GM10266 (cell line): Measurements from ENCODE around the gene FRRS1.

Experiments used
- DNase-seq: peaks from one replicate; pipeline ENCODE4 v3.0.0; 2012; ENCODE audit errors: extremely low spot score
- CTCF ChIP-seq: IDR thresholded peaks from 2 replicates; pipeline ENCODE4 v1.5.1; 2012; ENCODE audit warnings: mild to moderate bottlenecking, low read depth; ENCODE audit not compliant: control insufficient read depth, insufficient read depth; ENCODE audit errors: missing control alignments

Gene FRRS1

DNA sequence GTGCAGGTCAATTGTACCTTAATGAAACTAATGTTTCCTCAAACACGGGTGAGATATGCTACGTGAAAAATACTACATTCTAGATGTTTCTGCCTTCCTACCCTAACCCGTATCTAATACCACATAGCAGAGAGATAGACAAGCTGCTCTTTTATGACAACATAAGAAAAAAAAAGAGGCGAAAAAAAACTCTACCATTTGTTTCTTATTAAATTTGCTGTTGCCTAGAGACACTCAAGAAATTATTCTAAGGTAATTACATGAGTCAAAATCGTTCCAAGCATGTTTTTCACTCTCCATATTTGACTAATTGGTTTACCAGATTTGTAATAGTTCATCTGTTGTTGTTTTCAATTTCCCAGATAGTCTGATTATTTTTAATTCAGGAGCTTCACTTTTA is 93.1 kb downstream of the FRRS1 start:
- TF ChIP-seq CTCF, result no peak
- no peak for DNase-seq

DNA sequence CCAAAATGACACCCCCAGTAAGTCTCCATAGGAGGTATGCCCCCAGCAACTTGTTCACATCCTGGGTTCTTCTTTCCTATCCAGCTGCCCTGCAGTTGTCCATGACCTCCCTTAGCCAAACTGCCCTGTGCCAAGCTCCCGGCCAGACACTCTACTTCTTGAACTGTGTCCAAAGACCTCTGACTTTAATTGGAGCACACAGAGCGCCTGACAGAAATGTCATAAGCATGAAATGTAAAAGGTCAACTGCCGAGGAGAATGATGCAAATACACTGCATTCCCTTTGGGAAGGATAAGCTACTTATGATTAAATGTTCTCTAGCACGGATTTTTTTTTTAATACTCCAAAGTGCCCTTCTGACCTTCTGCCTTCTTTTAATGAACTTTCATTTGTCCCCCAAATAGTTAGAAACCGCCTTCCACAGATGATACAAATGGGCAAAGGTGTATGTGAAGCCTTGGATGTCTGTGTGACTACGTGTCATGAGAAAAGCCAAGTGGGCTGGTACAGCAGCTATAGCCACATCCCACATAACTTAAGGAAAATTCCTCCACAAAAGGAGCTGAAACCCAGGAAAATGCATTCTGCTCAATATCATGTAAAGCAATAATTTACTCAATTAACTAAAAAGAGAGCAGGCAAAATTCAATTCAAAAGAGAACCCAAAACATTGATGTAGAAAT is 93.8 kb downstream of the FRRS1 start:
- no peak for TF ChIP-seq CTCF
- DNase-seq, result no peak

GRCh38 chr1:99672038-99672437 is 94.4 kb downstream of the FRRS1 start:
- no peak for TF ChIP-seq CTCF

DNA sequence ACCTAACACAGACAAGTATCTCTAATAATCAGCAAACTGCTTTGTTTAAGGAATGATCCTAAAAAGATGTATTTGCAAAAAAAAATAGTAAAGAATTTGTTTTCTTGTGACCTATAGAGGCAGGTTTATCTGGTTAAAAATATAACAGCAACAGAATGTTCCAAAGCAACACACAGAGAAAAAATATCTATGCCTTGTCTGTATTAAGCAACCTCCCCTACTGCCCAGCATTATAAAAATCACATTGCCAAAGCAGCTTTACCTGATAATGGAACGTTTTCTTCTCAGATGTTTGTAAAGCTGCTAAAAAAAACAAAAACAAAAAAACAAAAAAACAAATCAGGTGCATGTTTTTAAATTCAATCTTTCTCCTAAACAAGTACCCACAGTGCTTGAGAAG is 95.9 kb downstream of the FRRS1 start:
- TF ChIP-seq CTCF, result no peak

More at GRCh38 chr1:99672038-99672437, 94.4 kb downstream of the FRRS1 start:
- DNase-seq, result no peak

GRCh38 chr1:99669821-99670220 is 96.6 kb downstream of the FRRS1 start:
- no peak for TF ChIP-seq CTCF
- DNase-seq, result no peak

More for the DNA sequence above, 95.9 kb downstream of the FRRS1 start:
- DNase-seq, result no peak

GRCh38 chr1:99669376-99669775 is 97.1 kb downstream of the FRRS1 start:
- no peak for TF ChIP-seq CTCF
- no peak for DNase-seq

DNA sequence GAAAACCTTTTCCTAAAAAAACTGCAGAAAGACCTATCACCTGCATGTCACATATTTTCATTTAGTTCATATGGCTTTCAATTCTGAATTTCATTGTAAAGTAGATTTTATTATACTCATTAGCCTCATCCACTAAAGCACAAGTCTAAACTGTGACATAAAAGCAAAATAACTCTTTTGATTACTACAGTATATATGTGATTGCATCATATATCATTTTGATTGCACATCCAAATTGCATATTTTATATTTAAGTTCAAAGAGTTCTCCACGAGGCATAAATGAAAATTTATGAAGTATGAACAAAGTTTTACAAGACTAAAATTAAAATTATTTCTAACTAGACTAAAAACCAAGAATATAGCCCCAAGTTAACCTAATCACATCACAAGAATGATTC is 101.2 kb downstream of the FRRS1 start:
- DNase-seq, result no peak
- no peak for TF ChIP-seq CTCF
